Adrenal gland (tissue), 5 donors: ENCODE measurements around the gene STAB2.

ENCODE experiments used
- POLR2A ChIP-seq, 2 donors: fragments of 450-650 bp; IDR thresholded peaks; one replicate each; pipeline ENCODE4 v1.6.1; 2017; ENCODE audit warnings: antibody characterized with exemption in 2 of 2, mild to moderate bottlenecking in 2 of 2, moderate library complexity in 1 of 2
- TF ChIP-seq, protein P1 (sequence below), 6 experiments: fragments of 450-650 bp in 4 of 6; fragments of 200-600 bp in 2 of 6; sonication (generic) in 1 of 6; IDR thresholded peaks; 1 replicate in 5 of 6; 2 replicates in 1 of 6; pipeline versions ENCODE4 v1.5.1 to v1.8.0; 2016 to 2021; ENCODE audit warnings: antibody characterized with exemption in 6 of 6, mild to moderate bottlenecking in 2 of 6, moderate library complexity in 1 of 6
- donor health status: DM: no; HTN: no; CAD: no.

DNA sequence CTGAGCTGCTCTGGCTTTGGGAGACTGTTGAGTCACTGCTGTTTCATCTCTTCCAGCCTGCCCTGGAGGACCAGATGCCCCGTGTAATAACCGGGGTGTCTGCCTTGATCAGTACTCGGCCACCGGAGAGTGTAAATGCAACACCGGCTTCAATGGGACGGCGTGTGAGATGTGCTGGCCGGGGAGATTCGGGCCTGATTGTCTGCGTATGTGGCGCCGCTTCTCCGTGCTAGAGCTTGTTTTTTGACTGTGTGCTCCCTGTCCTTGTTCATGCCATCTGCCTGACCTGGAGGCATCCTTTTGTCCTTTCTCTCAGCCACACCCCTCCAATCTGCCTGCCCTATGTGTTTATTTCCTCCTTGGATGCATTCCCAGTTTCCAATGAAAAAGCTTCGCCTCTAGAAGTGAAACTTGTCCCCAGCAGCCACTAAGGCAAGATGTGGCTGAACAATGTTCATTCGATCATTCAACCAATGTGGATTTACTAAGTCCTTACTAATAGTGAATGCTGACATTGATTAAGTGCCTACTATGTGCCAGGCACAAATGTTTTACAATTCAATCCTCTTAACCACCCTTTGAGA is 155.4 kb downstream of the STAB2 start:
- TF ChIP-seq, protein P1, sequence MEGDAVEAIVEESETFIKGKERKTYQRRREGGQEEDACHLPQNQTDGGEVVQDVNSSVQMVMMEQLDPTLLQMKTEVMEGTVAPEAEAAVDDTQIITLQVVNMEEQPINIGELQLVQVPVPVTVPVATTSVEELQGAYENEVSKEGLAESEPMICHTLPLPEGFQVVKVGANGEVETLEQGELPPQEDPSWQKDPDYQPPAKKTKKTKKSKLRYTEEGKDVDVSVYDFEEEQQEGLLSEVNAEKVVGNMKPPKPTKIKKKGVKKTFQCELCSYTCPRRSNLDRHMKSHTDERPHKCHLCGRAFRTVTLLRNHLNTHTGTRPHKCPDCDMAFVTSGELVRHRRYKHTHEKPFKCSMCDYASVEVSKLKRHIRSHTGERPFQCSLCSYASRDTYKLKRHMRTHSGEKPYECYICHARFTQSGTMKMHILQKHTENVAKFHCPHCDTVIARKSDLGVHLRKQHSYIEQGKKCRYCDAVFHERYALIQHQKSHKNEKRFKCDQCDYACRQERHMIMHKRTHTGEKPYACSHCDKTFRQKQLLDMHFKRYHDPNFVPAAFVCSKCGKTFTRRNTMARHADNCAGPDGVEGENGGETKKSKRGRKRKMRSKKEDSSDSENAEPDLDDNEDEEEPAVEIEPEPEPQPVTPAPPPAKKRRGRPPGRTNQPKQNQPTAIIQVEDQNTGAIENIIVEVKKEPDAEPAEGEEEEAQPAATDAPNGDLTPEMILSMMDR (IDR thresholded peaks at IDR 0.05): no peak
- no peak for TF ChIP-seq POLR2A (IDR thresholded peaks at IDR 0.05)
